Measurements from ENCODE around the gene CHGA.

- TF ChIP-seq CTCF (IDR thresholded peaks at IDR 0.05) (no peak), POLR2A (IDR thresholded peaks at IDR 0.05) (no peak)
These were observed 61.3 kb downstream of the CHGA start for GRCh38 chr14:92984082-92984788.

All from right lobe of liver (tissue), 4 donors.